IMR-90 (cell line): Measurements from ENCODE around the gene SLAMF9. TPM values are rescaled to one million over a fixed set of nuclear protein-coding genes. Genes with fewer than 3 reads are reported as not detected.

Source experiments
- ATAC-seq: fragments of 200-7000 bp; cut with Tn5 transposase; 2 replicates; pipeline ENCODE4 v1.9.1; 2020; ENCODE audit warnings: low read depth, mild to moderate bottlenecking, moderate library complexity
- BruUV-seq: library from RNA; stranded (reverse); fragments of 400-500 nt; replicated peaks from 2 replicates; lab custom pipeline; 2021; lab: Mats Ljungman, UMichigan
- CTCF ChIA-PET: fragments of 300-600 bp; formaldehyde crosslinking; extraction: SDS; loops from one replicate; lab custom pipeline; 2021; ENCODE audit warnings: antibody characterized with exemption; lab: Yijun Ruan, JAX
- POLR2A ChIA-PET: fragments of 300-600 bp; sonication (Branson Sonifier 250); formaldehyde crosslinking; loops from one replicate; lab custom pipeline; 2022; ENCODE audit warnings: antibody characterized with exemption; ENCODE audit not compliant: unreplicated experiment; lab: Charles Lee
- DNase-seq: peaks from one replicate; pipeline ENCODE4 v3.0.0; 2013
- H2AFZ ChIP-seq: replicated peaks from 2 replicates; pipeline ENCODE3; 2013; ENCODE audit warnings: low read length, mild to moderate bottlenecking; ENCODE audit not compliant: poor library complexity
- H2AK5ac ChIP-seq: 2 replicates; pipeline ENCODE4 v1.6.1; 2013; ENCODE audit warnings: low read depth, low read length, inconsistent platforms
- H2AK9ac ChIP-seq: replicated peaks from 2 replicates; pipeline ENCODE3; 2013; ENCODE audit warnings: mild to moderate bottlenecking, low read depth, low read length, moderate library complexity; ENCODE audit not compliant: poor library complexity
- H2BK120ac ChIP-seq: 2 replicates; pipeline ENCODE4 v1.6.1; 2013; ENCODE audit warnings: low read depth, low read length, inconsistent platforms
- H2BK15ac ChIP-seq: 3 replicates; pipeline ENCODE4 v1.6.1; 2013; ENCODE audit warnings: low read depth, low read length, inconsistent platforms
- H2BK20ac ChIP-seq: 2 replicates; pipeline ENCODE4 v1.6.1; 2013; ENCODE audit warnings: low read depth, mild to moderate bottlenecking, inconsistent platforms, low read length, moderate library complexity
- H2BK5ac ChIP-seq: 2 replicates; pipeline ENCODE4 v1.6.1; 2013; ENCODE audit warnings: mild to moderate bottlenecking, low read depth, low read length, inconsistent platforms; ENCODE audit not compliant: poor library complexity, severe bottlenecking
- H3K14ac ChIP-seq: replicated peaks from 2 replicates; pipeline ENCODE4 v1.6.1; 2013; ENCODE audit warnings: low read depth, low read length, inconsistent platforms
- H3K18ac ChIP-seq: 2 replicates; pipeline ENCODE4 v1.6.1; 2013; ENCODE audit warnings: low read depth, low read length, control low read depth
- H3K23ac ChIP-seq: 2 replicates; pipeline ENCODE4 v1.6.1; 2013; ENCODE audit warnings: low read depth, low read length, inconsistent platforms
- H3K27ac ChIP-seq: 2 replicates; pipeline ENCODE4 v1.5.1; 2013; ENCODE audit warnings: mild to moderate bottlenecking, control low read depth, low read length; ENCODE audit not compliant: insufficient read depth
- H3K27me3 ChIP-seq: 2 replicates; pipeline ENCODE4 v1.6.1; 2013; ENCODE audit warnings: low read length; ENCODE audit not compliant: control insufficient read depth, insufficient read depth
- H3K36me3 ChIP-seq: 2 replicates; pipeline ENCODE4 v1.6.1; 2013; ENCODE audit warnings: low read length, mixed read lengths; ENCODE audit not compliant: control insufficient read depth, insufficient read depth
- H3K4ac ChIP-seq: 2 replicates; pipeline ENCODE4 v1.6.1; 2013; ENCODE audit warnings: low read depth, low read length, inconsistent platforms
- H3K4me1 ChIP-seq: 2 replicates; pipeline ENCODE4 v1.6.1; 2013; ENCODE audit warnings: low read length, mixed read lengths; ENCODE audit not compliant: control insufficient read depth, insufficient read depth
- H3K4me2 ChIP-seq: 2 replicates; pipeline ENCODE4 v1.6.1; 2013; ENCODE audit warnings: low read depth, mild to moderate bottlenecking, control low read depth, low read length, moderate library complexity
- H3K4me3 ChIP-seq: 2 replicates; pipeline ENCODE4 v1.5.1; 2013; ENCODE audit warnings: low read depth, mild to moderate bottlenecking, control low read depth, low read length, moderate library complexity; ENCODE audit not compliant: insufficient read depth
- H3K56ac ChIP-seq: 2 replicates; pipeline ENCODE4 v1.6.1; 2013; ENCODE audit warnings: low read length, inconsistent platforms; ENCODE audit not compliant: insufficient read depth; ENCODE audit errors: extremely low read depth
- H3K79me1 ChIP-seq, 2 experiments: 2 replicates each; pipeline ENCODE4 v1.6.1; 2013; ENCODE audit warnings: low read length in 2 of 2, inconsistent platforms in 1 of 2, low read depth in 1 of 2
- H3K9ac ChIP-seq: 2 replicates; pipeline ENCODE4 v1.6.1; 2013; ENCODE audit warnings: low read depth, low read length, control low read depth
- H3K9me1 ChIP-seq: 2 replicates; pipeline ENCODE4 v1.6.1; 2013; ENCODE audit warnings: low read length, inconsistent platforms; ENCODE audit not compliant: insufficient read depth
- H3K9me3 ChIP-seq: 2 replicates; pipeline ENCODE4 v1.6.1; 2013; ENCODE audit warnings: low read length; ENCODE audit not compliant: control insufficient read depth, insufficient read depth
- H4K20me1 ChIP-seq: 2 replicates; pipeline ENCODE4 v1.6.1; 2013; ENCODE audit warnings: low read length, inconsistent platforms; ENCODE audit not compliant: insufficient read depth
- H4K5ac ChIP-seq: 2 replicates; pipeline ENCODE4 v1.6.1; 2013; ENCODE audit warnings: mild to moderate bottlenecking, low read depth, low read length, control low read depth
- H4K8ac ChIP-seq, 2 experiments: 2 replicates each; pipeline ENCODE4 v1.6.1; 2013; ENCODE audit warnings: low read depth in 2 of 2, low read length in 2 of 2, control low read depth in 1 of 2, inconsistent platforms in 1 of 2
- H4K91ac ChIP-seq: 2 replicates; pipeline ENCODE4 v1.6.1; 2013; ENCODE audit warnings: low read depth, low read length, inconsistent platforms; ENCODE audit not compliant: insufficient read depth
- BHLHE40 ChIP-seq: fragments of 150-350 bp; IDR thresholded peaks from 2 replicates; pipeline ENCODE4 v1.6.1; 2016; ENCODE audit warnings: mild to moderate bottlenecking, low read depth, low read length
- CEBPB ChIP-seq: IDR thresholded peaks from 2 replicates; pipeline ENCODE4 v1.6.1; 2012; ENCODE audit warnings: low read depth, low read length, improper control_type of control experiment
- FOS ChIP-seq: fragments of 150-350 bp; IDR thresholded peaks from 2 replicates; pipeline ENCODE4 v1.6.1; 2016; ENCODE audit warnings: low read depth, low read length
- MAZ ChIP-seq: IDR thresholded peaks from 2 replicates; pipeline ENCODE4 v1.6.1; 2012; ENCODE audit warnings: low read depth, mild to moderate bottlenecking, low read length, improper control_type of control experiment, moderate library complexity, borderline replicate concordance
- RCOR1 ChIP-seq: IDR thresholded peaks from 2 replicates; pipeline ENCODE4 v1.6.1; 2012; ENCODE audit warnings: mild to moderate bottlenecking, low read length, improper control_type of control experiment; ENCODE audit not compliant: insufficient replicate concordance
- RFX5 ChIP-seq: IDR thresholded peaks from 2 replicates; pipeline ENCODE4 v1.8.0; 2012; ENCODE audit warnings: low read depth, mild to moderate bottlenecking, low read length, moderate library complexity
- WGBS, 2 experiments: methylation state at CpG; one replicate each; pipeline versions ENCODE4 v1.1.5 to v1.1.7; 2013; ENCODE audit warnings: missing lambda C conversion rate in 2 of 2; ENCODE audit not compliant: insufficient read length in 1 of 2; ENCODE audit errors: extremely low coverage in 2 of 2; 5-methylcytosine and 5-hydroxymethylcytosine counted together
- dilution Hi-C: fragments of 300-500 bp; cut with HindIII; formaldehyde crosslinking; loops from one replicate; pipeline ENCODE4 v1.14.3; 2018; ENCODE audit warnings: low sequenced_read_pairs; ENCODE audit not compliant: unreplicated experiment
- in situ Hi-C: fragments of 300-500 bp; cut with MboI; formaldehyde crosslinking; loops from 3 replicates; pipeline ENCODE4 v1.14.3; 2019; ENCODE audit warnings: low sequenced_read_pairs, inconsistent platforms, mixed read lengths
- intact Hi-C: fragments of 100-400 bp; cut with micrococcal nuclease; formaldehyde crosslinking; loops from 2 replicates; pipeline ENCODE4 v1.10.0; 2022
- polyA plus RNA-seq, 3 experiments: library from polyadenylated mRNA; depleted of rRNA; stranded (reverse); fragments of >200 nt; gene quantifications; 2 replicates each; pipeline ENCODE4 v1.2.3, GENCODE V29; 2012; ENCODE audit warnings: low replicate concordance in 1 of 3
- total RNA-seq: library from RNA; depleted of rRNA; stranded (reverse); fragments of >200 nt; gene quantifications from 2 replicates; pipeline ENCODE4 v1.2.3, GENCODE V29; 2012
- TF ChIP-seq, protein P1 (sequence below): fragments of 150-350 bp; IDR thresholded peaks from 2 replicates; pipeline ENCODE4 v1.6.1; 2017; ENCODE audit warnings: mild to moderate bottlenecking, antibody characterized with exemption, low read length, low read depth

SLAMF9 gene
- total and polyA plus RNA-seq, 2 of the 4 experiments (the other 2 are of a cell fraction) = 0.18 to 0.67 TPM

DNA sequence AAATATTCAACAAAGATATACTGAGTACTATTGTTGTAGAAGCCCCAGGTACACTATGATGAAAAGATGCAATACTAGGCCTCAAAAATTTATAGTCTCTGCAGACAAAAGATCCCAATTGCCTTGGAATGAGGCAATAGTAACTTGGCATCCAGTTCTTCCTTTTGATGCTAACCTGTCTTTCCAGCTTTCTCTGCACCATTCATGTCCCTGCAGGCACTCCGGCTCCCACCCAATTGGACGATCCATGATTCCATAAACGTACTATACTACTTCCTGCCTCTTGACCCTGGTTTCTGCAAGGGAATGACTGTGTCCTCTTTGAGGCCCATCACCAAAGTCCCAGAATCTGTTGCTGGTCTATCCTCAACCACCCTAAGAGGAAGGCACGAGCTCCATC lies 20.7 kb downstream of the SLAMF9 start:
- no peaks in the 10 kb centered on the region for H3K9me3 ChIP-seq
- no peak for TF ChIP-seq CEBPB
- no peak for TF ChIP-seq FOS
- TF ChIP-seq, protein P1, sequence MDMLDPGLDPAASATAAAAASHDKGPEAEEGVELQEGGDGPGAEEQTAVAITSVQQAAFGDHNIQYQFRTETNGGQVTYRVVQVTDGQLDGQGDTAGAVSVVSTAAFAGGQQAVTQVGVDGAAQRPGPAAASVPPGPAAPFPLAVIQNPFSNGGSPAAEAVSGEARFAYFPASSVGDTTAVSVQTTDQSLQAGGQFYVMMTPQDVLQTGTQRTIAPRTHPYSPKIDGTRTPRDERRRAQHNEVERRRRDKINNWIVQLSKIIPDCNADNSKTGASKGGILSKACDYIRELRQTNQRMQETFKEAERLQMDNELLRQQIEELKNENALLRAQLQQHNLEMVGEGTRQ = no peak
- no peak for TF ChIP-seq RCOR1
- no peak for TF ChIP-seq MAZ
- TF ChIP-seq BHLHE40 = no peak
- no peak for TF ChIP-seq RFX5
- H2AK5ac ChIP-seq = no peak overlapping the region
- H3K23ac ChIP-seq = no peak overlapping the region
- H3K14ac ChIP-seq = no peak overlapping the region
- dilution Hi-C loops (no loop called here), in situ Hi-C loops (loop anchor here (10.0 kb wide), 1 partner anchor 441 kb away; no protein-coding TSS in a partner anchor), intact Hi-C loops (no loop called here)
- H2AK9ac ChIP-seq = no peak overlapping the region
- no peak overlapping the region for H2BK5ac ChIP-seq
- H4K20me1 ChIP-seq = no peaks in the 10 kb centered on the region
- H3K18ac ChIP-seq = no peak overlapping the region
- H4K5ac ChIP-seq = no peak overlapping the region
- no peaks in the 10 kb centered on the region for H3K9me1 ChIP-seq
- DNase-seq (no peak), ATAC-seq (no peak)
- no peak overlapping the region for H3K56ac ChIP-seq
- H3K4me1 ChIP-seq = no peaks in the 10 kb centered on the region
- peaks cover 16% of the 10 kb centered on the region; the same call in 1 of the 2 replicates for H3K27me3 ChIP-seq
- POLR2A ChIA-PET = no interaction called here
- no peak overlapping the region for H4K91ac ChIP-seq
- H2BK20ac ChIP-seq = no peak overlapping the region
- WGBS, 2 experiments = 62% methylated on average over 3 of the region's 4 CpGs; no CpG with 5 or more reads in 1 of the 2 experiments
- no peak overlapping the region for H3K9ac ChIP-seq
- H3K4ac ChIP-seq = no peak overlapping the region
- H2BK15ac ChIP-seq = no peak overlapping the region
- no peak overlapping the region for H2BK120ac ChIP-seq
- no peaks in the 10 kb centered on the region for H3K36me3 ChIP-seq
- no peak overlapping the region for H4K8ac ChIP-seq
- no peak overlapping the region for H2AFZ ChIP-seq
- H3K4me3 ChIP-seq = no peak overlapping the region
- H3K27ac ChIP-seq = no peak overlapping the region
- CTCF ChIA-PET = interaction anchor here (2.7 kb wide), 1 partner anchor 74 kb away, joined by 15 read pairs; no protein-coding TSS in a partner anchor
- H3K79me1 ChIP-seq = no peaks in the 10 kb centered on the region
- H3K4me2 ChIP-seq = no peak overlapping the region
- no TSS peak for BruUV-seq
